ENCODE results near the gene SLC16A3.
"Not testable (repeated sequence)": the region's sequence is repeated elsewhere in the genome, so short reads cannot be mapped to it uniquely, and the experiment has no call there.

SLC16A3 gene

DNA sequence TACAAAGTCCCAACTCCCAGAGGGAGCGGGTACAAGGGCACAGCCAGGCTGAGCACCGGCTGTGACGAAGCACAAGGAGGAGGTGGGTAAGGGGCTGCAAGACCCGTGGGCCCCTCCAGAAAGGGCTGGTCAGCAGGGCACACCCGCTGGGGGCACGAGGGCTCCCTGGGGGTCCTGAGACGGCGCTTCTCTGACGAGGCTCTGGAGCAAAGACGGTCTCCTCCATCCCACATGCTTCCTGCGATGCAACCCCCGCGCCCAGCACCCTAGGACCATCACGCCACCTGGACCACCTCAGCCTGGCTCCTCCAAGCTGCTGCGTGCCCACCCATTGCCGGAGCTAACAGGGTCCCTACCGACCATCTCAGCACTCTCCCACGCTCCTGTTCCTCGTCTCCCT is 24.9 kb upstream of the SLC16A3 start:
- DNase-seq (ENCODE audit: insufficient read length, low spot score) (no peak), FAIRE-seq (no peak)

DNA sequence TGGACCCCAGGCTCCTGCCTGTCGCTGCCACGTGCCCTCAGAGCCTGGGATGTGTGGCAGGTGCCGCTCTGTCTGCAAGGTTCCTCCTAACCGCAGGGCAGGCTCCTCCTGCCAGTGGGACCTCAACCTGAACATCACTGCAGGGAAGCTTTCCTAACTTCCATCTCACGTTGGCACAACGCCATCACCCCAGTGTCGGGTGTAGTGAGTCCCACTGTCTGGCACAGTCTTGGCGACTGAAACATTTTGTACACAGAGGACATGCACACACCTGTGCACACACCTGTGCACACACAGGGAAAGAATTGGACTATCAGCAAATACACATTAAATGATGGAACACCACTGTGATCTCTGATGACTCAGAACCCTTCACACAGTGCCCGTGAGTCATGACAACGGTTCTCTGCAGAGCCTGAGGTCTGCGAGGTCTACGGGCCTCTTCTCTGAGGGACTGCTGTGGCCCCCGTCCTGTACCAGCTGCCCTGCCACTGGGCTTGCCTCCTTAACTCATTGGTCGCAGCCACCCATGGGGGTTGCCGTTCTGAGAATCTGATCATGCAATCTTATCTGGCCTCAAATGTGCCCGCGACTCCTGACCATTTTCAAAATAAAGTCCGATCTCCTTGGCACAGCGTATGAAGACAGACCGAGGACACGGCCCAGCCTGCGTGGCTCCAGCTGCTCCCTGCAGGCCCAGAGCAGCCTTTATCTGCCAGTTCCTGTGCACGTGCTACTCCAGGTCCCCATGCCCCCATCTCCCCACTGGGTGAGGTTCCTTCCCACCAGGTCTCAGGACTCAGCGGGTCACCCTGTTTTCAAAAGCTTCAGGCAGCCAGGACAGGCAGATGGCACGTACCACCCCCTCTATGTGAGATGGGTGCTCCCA is 23.8 kb upstream of the SLC16A3 start:
- no peak for FAIRE-seq
- DNase-seq (ENCODE audit: insufficient read length, low spot score) = no peak

DNA sequence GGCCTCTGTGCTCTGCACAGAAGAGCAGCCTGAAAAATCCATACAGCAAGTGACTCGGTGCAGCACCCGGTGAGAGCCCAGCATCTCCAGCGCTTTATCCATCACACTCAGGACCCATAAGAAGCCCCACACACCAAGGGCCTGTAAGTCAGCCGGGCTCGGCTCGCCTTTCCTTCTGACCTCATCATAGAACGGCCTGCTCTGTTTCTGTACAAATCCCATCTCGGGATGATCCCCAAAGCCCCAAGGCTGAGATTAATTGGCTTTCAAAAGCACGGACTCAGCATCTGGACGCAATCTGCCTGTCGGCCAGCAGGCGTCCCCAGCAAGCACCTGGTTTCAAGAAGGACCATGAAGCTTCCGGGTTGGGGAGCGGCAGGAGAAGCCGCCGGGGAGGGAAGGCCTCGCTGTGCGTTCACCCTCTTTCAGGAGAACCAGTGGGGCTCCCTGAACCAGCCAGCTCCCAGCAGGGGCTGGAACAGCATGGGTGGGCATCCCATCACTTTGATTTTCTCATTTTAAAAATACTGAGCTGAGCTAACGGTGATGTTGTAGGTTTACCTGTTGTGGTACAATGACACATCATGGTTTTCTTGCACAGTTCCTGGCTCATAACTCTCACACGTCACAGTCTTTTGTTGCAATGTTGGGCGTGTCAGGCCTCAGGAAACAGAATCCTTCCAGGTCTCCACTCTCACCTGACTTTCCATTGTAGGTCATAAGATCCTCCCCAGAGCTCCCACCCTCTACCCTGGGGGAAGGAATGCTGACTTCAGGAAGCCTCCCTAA is 22.9 kb upstream of the SLC16A3 start:
- DNase-seq (ENCODE audit: insufficient read length, low spot score) (peak; percentile 80), FAIRE-seq (no peak)

DNA sequence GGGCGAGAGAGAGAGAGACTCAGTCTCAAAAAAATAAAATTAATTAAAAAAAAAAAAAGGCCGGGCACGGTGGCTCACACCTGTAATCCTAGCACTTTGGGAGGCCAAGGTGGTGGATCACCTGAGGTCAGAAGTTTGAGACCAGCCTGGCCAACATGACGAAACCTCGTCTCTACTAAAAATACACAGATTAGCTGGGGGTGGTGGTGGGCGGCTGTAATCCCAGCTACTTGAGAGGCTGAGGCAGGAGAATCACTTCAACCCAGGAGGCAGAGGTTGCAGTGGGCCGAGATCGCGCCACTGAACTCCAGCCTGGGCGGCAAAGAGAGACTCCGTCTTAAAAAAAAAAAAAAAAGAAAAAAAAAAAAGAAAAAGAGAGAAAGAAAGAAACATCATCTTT is 18.2 kb upstream of the SLC16A3 start:
- FAIRE-seq; DNase-seq (ENCODE audit: insufficient read length, low spot score): not testable (repeated sequence)

DNA sequence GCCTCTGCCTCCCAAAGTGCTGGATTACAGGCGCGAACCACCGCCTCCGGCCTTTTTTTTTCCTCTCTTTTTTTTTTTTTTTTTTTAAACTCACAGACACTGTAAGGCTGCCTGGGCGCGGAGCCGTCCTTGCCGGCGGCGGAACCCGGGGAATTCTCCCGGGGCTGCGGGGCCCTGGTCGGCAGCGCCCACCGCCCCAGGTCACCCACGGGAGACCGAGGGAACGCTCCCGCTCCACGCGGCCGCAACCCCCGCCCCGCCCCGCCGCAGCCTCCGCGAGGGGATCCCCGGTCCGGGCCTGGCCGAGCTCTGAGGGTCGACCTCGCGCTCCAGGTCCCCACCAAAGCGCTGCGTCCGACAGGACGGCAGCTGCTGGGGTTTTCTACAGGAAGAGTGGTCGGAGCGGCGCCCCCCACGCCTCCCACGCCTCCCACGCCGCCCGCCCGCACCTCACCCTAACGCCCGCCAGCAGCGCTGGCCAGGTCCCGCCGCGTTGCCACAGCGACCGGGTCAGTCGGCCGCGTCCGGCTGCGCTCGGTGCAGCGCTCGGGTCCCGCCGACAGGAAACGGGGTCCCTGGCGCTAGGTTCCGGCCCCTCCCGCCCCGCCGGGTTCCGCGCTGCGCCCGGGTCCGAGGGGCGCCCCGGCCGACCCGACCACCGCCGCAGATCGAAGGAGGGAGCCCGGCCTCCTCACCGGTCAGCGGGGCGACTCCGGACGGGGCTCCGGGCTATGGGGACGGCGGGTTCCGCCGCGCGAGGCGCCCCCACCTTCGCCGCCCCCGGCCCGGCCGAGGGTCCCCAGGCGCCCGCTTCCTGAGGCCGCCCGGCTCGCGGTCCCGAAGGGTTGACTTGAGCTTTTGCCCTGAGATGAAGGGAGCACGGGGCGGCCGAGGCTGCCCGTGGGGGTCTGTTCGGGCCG is 16.3 kb upstream of the SLC16A3 start, which contains the start of gene CCDC57:
Gene CCDC57, minus strand, starts transcription at position 512 of the 920 bp plus-strand sequence. CDS start 10,898 bp downstream, outside the sequence.
- FAIRE-seq = no peak
- DNase-seq (ENCODE audit: insufficient read length, low spot score) = peak; percentile 80

DNA sequence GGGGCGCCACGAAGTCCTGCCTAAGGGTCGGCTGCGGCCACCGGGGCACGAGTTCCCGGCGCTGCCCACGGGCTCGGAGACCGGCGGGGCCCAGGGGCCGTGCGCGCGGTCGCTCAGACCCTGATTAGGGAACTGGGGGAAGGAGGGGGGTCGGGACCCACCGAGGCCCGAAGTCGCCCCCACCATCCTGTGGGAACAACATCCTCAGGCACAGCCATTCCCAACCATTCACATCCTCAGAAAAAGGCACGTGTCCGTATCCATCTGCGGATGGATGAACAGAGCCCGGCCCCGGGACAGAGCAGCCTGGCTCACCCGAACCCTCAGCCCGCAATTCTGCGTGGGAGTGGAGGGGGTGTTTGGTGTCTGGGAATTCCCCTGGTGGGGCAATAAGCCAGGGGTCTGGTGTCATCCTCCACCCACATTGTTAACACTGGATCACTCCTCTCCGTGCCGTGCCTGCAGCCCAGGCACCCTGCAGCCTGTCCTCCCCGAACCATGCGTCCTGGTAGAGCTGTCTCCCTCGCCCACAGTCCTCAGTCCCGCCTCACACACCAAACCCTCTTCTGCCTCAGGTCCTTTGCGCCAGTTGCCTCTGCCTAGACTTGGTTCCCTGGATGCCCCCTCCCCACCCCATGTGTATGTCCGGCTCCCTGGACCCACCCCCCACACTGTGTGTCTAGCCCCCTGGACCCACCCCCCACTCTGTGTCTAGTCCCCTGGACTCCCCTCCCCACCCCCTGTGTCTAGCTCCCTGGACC is 15.4 kb upstream of the SLC16A3 start:
- FAIRE-seq = peak; percentile 82
- DNase-seq (ENCODE audit: insufficient read length, low spot score) = peak; percentile 80

DNA sequence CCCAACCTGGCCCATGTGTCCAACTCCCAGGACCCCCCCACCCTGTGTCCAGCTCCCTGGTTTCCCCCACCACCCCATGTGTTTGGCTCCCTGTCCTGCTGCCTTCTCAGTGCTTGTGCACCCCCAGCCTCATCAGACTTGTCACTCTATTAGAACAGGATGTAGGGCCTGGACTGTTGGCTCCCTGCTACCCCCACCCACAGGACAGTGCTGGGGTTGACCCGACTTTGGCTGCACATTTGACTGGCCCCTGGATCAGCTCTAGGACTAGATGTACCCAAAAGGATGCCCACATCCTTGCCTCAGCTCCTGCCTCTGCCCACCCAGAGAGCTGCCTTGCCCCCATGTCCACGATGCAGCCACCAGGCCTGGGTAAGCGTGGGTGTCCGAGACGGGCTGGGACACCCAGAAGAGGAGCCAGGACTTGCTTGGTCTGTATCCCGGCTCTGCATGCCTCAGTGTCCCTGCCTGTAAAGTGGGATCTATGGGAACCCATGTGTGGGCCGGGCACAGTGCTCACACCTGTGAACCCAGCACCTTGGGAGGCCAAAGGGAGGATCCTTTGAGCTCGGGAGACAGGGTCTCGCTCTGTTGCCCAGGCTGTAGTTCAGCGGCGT is 14.7 kb upstream of the SLC16A3 start:
- no peak for FAIRE-seq
- no peak for DNase-seq (ENCODE audit: insufficient read length, low spot score)

DNA sequence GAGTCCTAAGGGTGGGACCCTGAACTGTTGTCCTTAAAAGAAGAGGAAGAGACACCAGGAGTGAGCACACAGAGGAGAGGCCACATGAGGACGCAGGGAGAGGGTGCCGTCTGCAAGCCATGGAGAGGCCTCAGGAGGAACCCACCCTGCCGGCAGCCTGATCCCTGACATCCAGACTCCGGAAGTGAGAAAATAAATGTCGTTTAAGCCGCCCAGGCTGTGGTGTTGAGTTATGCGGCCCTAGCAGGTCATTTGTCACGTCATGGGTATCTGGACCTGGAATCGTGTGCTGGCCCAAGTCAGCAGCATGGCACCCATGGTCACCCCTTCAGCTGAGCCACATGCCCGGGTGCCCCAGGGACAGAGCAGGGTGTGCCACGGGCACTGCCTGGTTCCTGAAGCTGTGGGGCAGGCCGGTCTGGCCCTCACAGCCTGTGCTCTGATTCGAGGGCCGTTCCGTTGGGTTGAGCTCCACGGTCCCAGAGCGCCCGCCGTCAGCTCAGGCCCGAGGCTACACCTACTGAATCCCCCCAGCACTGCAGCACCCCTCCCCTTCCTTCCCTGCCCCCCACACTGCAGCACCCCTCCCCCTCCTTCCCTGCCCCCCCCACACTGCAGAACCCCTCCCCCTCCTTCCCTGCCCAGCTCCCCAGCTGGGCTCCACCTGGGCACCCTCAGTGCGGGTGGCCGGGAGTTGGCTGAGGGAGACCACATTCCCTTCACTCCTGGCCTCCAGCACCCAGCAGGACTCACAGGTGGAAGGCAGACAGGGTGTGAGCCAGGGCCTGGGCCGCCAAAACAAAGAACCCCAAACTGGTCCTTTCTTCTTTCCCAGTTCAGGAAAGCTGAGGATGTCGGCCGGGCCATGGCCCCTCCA is 13.5 kb upstream of the SLC16A3 start:
- DNase-seq (ENCODE audit: insufficient read length, low spot score) (no peak), FAIRE-seq (no peak)

DNA sequence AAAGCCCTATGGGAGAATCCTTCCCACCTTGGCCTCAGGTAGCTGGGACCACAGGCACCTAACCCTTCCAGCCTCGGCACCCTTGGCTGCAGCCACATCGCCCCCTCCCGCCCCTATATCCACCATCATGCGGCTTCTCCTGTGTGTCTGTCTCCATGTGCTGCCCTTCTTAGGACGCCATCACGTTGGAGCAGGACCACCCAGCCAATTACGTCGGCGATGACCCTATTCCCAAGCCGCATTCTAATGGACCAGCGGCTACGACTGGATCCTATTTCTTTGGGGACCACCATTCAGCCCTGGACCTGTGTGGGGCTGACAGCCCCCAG is 12.9 kb upstream of the SLC16A3 start:
- no peak for DNase-seq (ENCODE audit: insufficient read length, low spot score)
- FAIRE-seq = no peak

DNA sequence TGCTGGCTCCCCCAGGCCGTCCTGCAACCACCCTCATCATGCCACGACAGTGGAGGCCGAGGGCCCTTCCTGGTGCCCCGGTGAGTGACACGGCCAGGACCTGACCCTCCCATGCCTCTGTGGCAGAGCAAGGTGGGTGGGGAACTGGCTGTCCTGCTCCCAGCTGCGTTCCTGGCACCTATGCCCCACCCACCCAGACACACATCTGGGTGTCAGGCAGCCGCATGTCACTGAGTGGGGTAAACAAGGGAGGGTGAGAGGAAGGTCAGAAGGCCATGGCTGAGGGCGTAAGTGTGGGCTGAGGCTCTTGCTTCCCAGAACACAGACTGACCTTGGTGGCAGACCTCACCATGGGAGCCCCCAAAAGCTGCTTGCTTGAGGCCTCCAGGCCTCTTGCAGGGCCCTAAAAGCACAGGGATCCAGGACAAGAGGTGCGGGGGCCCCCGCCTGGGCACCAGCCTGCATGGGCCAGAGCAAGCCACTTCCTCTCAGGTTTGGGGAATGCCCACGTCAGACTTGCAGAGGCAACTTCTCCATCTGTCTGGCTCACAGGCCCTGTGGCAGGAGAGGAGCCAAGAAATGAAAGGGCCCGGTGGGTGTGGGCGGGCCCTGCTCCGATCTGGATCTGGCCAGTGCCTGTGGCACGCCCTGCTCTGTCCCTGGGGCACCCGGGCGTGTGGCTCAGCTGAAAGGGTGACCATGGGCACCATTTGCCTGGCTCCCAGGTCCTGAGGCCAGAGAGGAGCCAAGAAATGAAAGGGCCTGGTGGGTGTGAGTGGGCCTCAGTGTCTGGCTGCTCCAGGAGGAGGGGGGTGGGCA is 12.3 kb upstream of the SLC16A3 start:
- no peak for FAIRE-seq
- DNase-seq (ENCODE audit: insufficient read length, low spot score) = no peak

DNA sequence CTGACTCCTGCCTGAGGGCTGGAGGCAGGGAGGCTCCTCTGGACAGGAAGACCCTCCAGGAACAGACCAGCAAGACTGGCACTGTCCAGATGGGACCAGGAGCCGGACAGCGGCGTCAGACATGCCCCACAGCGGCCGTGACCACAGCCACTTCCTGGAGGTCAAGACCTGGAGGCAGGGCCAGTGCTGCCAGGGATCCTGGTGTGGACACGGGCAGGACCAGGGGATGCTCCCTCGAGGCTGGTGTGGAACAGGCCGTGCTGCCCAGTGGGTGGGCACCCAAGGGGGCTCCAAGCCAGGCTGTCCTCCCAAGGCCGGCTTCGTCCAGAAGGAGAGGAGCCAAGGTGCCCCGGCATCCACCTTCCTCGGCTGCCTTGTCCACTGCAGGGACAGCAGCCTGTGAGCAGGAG is 11.7 kb upstream of the SLC16A3 start:
- FAIRE-seq (no peak), DNase-seq (ENCODE audit: insufficient read length, low spot score) (no peak)

DNA sequence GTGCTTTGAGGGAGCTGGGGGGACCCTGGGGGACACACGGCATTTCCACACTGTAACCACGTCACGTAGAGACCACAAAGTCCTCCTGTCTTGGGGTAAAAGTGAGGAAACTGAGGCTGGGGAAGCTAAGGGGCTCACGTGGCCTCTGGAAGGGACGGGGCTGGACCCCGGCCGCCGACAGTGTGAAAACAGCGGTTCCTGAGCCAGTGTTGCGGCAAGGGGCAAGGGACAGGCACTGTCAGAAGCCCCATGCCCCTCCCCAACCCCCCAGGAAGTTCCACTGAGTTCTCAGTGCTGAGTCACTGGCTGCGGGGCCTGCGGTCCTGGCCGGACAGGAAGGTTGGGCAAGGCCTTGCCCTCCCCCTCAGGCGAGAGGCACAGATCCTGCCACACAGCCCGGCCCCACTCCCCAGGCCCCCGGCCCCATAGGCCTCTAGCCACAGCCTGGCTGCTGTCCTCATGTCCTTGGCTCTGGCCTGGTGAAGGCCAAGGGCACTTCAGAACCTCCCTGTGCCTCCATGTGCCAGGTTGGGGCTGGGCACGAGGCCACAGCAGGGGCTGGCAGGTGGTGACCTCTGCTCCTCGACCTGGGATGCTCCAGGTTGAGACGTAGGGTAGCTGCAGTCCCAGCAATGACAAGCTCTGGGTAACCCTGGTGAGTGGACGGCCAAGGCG is 11.2 kb upstream of the SLC16A3 start:
- DNase-seq (ENCODE audit: insufficient read length, low spot score) (peak; percentile 81), FAIRE-seq (peak; percentile 69)

DNA sequence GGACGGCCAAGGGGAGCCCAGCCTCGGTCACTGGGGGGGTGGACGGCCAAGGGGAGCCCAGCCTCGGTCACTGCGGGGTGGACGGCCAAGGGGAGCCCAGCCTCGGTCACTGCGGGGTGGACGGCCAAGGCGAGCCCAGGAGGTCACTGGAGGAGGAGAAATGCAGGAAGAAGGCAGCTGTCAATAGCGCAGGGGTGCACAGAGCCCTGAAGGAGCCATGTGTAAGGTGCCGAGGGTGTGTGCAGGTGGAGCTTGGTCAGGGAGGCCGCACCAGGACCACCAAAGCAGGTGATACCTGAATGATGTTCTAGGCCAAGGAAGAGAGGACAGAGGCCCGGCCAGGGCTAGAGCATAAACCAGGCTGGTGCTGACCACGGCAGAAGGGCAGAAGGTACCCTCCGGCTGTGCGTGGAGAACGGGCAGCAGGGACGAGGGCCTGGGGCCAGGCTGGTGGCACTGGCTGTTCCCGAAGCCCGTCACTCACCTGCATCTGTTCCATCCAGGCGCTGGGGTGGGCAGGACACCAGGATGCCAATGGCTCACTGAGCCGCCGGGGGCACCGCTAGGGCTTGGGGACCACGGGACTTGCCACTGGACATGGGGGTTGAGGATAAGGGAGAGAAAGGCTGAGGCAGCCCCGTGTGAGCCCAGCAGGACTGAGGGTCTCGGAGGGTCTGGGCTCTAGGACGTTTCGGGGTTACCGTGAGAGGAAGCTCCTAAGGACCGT is 10.3 kb upstream of the SLC16A3 start:
- no peak for FAIRE-seq

DNA sequence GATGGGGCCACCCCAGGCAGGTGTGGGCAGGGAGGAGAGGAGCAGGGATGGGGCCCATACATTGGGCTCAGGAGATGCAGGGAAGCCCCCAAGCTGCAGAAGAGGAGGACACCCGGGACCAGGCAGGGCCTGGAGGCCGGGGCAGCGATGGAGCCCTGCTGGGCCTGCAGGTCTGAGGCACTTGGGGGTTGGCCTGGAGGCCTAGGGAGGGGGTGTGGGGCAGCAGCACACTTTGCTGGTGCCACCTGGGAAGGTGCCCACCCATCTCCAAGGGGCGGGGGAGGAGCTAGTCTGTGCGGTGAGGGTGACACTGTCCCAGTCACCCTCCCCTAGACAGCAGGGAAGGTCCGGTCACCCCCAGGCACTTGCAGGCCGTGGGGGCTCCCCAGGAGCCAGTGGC is 9.8 kb upstream of the SLC16A3 start:
- DNase-seq (ENCODE audit: insufficient read length, low spot score) (no peak), FAIRE-seq (no peak)

More for the DNA sequence above, 10.3 kb upstream of the SLC16A3 start:
- DNase-seq (ENCODE audit: insufficient read length, low spot score) = no peak

DNA sequence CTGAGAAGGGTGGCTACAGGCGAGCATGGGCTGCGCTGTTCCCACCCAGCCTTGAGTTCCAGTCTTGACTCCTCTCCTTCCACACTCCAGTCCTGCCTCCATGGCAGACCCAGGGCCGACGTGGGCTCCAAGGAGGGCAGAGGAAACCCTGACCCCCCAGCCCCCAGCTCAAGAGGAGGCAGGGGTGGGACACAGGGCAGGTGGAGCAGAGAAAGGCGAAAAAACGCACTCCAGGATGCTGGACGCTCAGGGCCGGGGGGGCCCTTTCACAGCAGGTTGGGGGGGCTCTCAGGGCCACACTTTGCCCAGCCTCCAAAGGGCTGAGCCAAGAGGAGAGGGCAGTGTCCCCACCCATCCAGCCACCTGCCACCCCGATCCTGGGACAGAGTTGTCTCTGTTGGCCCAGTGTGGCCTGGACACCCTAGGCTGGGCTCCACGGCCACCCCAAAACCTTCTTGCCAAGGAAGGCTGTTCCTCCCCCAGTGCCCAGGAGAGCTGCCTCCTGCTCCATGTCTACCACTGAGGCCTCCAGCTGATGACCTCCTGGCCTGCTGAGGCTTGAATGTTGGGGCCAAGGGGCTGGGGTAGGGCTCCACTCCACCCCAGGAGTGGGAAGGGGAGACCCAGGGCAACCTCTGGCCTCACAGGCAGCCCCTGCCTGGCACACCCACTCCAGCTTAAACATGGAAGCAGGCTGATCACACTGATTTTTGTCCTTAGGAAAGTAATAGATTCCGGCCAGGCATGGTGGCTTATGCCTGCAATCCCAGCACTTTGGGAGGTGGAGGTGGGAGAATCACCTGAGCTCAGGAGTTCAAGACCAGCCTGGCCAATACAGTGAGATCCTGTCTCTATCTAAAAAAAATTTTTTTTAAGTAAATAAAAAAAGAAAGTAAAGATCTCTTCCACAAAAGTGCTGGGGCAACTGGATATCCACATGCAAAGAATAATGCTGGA is 8.8 kb upstream of the SLC16A3 start:
- no peak for FAIRE-seq
- DNase-seq (ENCODE audit: insufficient read length, low spot score) = no peak

Data from HTR-8/SVneo (cell line).